ENCODE measurements around the gene FRRS1L.

FRRS1L gene

DNA sequence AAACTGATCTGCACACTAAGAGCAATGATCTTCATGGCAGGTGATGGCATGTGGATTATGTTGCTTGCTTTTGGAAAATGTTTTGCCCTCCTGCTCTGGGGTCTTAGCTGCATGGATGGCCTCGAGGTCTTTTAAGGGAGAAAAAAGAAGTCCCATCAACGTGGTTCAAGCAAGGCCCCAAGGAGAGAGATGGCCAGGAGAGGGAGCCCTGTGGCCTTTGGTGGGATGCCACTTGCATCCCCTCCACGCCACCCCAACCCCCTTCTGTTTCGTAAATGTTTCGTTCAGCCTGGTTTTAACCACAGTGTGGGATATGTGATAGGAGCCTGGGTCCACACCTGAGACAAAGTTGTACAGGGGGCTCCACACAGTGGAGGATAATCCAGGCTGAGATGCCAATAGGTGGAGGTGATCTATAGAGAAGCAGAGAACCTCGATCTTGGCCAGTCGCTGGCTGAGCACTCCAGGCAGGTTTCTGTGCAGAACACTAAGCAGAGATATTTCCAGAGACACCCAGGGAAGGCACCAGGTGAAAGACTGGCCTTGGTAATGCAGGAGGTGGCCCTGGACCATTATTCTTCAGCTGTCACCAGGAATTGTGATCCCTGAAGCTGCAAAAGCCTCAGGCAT is 25.8 kb upstream of the FRRS1L start:
- Histone ChIP-seq H3K27ac (ENCODE audit: low read depth, low read length) (no peak overlapping the region), H3K9me3 (ENCODE audit: control insufficient read depth, insufficient read depth, low read depth, low read length) (no peaks in the 10 kb centered on the region), H3K36me3 (ENCODE audit: control insufficient read depth, insufficient read depth, low read length) (no peaks in the 10 kb centered on the region), H3K4me3 (ENCODE audit: low read depth, low read length) (no peak overlapping the region), H3K4me1 (ENCODE audit: control insufficient read depth, insufficient read depth, low read length) (no peaks in the 10 kb centered on the region), H3K27me3 (ENCODE audit: control insufficient read depth, insufficient read depth, low read length) (no peaks in the 10 kb centered on the region; the same call in 1 of the 2 replicates), H3K9ac (ENCODE audit: low read length) (no peak overlapping the region)

DNA sequence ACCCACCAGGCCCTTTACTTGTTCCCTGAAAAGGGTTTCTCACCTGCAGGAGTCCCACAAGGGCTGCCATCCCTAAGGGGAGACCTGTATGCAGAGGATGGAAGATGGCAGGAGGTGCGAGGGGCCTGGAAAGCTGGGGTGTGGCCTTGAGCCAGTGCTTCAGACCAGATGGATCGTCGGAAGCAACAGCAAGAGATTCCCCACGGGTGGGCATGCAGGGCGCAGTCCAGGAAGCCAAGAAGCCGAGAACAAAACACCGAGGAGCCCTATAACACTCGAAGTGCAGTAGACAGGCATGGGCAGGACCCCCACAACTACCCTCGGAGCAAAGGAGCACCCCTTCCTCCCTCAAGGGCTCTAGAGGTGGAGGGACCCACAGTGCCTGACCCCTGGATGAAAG is 24.7 kb upstream of the FRRS1L start:
- Histone ChIP-seq H3K9me3 (ENCODE audit: control insufficient read depth, insufficient read depth, low read depth, low read length) (no peaks in the 10 kb centered on the region), H3K4me1 (ENCODE audit: control insufficient read depth, insufficient read depth, low read length) (no peaks in the 10 kb centered on the region), H3K4me3 (ENCODE audit: low read depth, low read length) (no peak overlapping the region), H3K27me3 (ENCODE audit: control insufficient read depth, insufficient read depth, low read length) (no peaks in the 10 kb centered on the region; the same call in 1 of the 2 replicates), H3K36me3 (ENCODE audit: control insufficient read depth, insufficient read depth, low read length) (no peaks in the 10 kb centered on the region), H3K9ac (ENCODE audit: low read length) (no peak overlapping the region), H3K27ac (ENCODE audit: low read depth, low read length) (no peak overlapping the region)

DNA sequence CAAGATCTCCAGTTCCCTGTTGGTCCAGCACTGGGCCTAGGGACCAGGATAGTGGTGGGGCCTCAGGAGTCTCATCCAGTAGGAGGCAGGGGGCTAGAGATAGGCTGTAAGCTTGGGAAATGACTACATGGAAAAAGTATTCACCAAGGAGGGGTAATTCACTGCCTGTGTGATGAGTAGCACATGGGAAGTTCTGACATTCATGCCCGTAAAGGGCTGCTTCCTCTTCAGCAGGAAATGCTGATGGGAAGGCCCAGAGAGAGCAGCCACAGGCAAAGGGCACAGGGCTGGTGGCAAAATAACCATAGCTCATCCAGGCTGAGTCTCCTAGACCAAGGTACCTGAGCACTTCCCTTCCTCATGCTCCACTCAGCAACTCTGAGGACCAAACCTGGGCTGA is 23.1 kb upstream of the FRRS1L start:
- Histone ChIP-seq H3K9me3 (ENCODE audit: control insufficient read depth, insufficient read depth, low read depth, low read length) (no peaks in the 10 kb centered on the region), H3K27ac (ENCODE audit: low read depth, low read length) (no peak overlapping the region), H3K27me3 (ENCODE audit: control insufficient read depth, insufficient read depth, low read length) (no peaks in the 10 kb centered on the region; the same call in 1 of the 2 replicates), H3K4me1 (ENCODE audit: control insufficient read depth, insufficient read depth, low read length) (no peaks in the 10 kb centered on the region), H3K9ac (ENCODE audit: low read length) (no peak overlapping the region), H3K36me3 (ENCODE audit: control insufficient read depth, insufficient read depth, low read length) (no peaks in the 10 kb centered on the region), H3K4me3 (ENCODE audit: low read depth, low read length) (no peak overlapping the region)

DNA sequence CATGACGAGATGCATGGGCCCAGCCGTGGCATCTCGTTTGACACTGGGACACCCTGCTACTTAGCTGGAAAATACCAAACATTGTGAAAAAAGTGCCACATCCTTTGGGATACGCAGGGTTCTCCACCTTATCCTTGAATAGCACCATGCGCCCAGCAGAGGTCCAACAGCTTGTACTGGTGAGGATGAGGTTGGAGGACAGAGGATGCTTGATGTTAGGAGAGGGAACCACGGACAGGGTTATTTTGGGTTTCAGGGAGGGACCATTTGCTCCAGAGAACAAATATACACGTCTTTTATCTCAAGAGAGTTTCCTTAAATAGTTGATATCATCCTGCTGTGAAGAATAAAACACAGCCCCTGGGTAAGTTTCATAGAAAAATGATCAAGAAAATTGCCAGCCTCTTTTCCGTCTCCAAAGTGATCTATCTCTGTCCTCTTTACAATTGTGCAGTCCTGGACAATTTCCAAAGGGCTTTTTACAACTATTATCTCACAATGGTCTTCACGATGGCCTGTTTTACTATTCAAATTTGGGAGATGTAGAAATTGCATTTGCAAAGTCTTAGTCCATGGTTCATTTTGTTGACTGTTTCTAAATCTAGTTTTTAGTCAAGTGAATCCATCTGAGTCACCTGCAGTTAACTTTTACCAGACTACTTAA is 19.9 kb upstream of the FRRS1L start:
- Histone ChIP-seq H3K36me3 (ENCODE audit: control insufficient read depth, insufficient read depth, low read length) (no peaks in the 10 kb centered on the region), H3K27ac (ENCODE audit: low read depth, low read length) (no peak overlapping the region), H3K9ac (ENCODE audit: low read length) (no peak overlapping the region), H3K27me3 (ENCODE audit: control insufficient read depth, insufficient read depth, low read length) (no peaks in the 10 kb centered on the region), H3K9me3 (ENCODE audit: control insufficient read depth, insufficient read depth, low read depth, low read length) (no peaks in the 10 kb centered on the region), H3K4me3 (ENCODE audit: low read depth, low read length) (no peak overlapping the region), H3K4me1 (ENCODE audit: control insufficient read depth, insufficient read depth, low read length) (no peaks in the 10 kb centered on the region)

DNA sequence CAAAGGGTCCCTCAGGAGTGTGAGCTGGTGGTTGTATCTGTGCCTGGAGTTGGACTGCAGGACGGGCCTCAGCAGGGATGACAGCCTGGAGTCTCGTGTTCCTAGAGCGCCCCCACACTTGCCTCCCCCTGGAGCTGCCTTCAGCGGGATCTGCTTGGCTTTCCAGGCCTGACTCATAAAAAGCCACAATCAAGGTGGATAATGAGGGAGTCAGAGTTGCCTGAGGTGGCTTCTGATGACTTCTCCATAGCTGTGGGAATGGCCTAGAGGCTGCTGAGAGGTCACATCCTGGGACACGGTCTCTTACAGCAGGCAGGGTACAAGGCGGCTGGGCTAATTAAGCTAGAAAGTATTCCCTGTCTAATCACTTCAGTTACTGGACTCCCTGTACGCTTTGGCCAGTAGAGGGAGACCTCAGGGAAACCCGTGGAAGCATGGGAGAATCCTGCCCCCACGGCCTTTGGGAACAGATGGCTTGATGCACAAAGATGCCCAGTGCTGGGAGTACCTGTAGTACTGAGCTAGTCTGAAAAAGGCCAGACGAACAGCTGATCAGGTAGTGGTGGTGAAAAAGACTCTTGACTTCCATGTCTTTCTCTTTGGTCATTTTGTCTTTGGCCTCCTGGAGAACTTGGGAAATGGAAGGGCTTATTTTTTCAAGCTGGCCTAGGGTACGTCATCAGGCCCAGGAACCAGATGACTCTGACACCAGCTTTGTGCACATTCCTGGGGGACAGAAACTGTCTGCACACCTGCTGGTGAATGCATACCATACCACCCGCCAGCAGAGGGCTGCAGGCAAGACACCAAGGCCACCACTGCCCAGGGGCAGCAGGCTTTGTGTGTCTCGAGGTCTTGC is 16.1 kb upstream of the FRRS1L start:
- H3K27ac ChIP-seq (ENCODE audit: low read depth, low read length): no peak overlapping the region
- H3K27me3 ChIP-seq (ENCODE audit: control insufficient read depth, insufficient read depth, low read length): no peaks in the 10 kb centered on the region
- H3K36me3 ChIP-seq (ENCODE audit: control insufficient read depth, insufficient read depth, low read length): no peaks in the 10 kb centered on the region
- H3K9ac ChIP-seq (ENCODE audit: low read length): no peak overlapping the region
- H3K4me3 ChIP-seq (ENCODE audit: low read depth, low read length): no peak overlapping the region
- H3K4me1 ChIP-seq (ENCODE audit: control insufficient read depth, insufficient read depth, low read length): no peaks in the 10 kb centered on the region
- no peaks in the 10 kb centered on the region for H3K9me3 ChIP-seq (ENCODE audit: control insufficient read depth, insufficient read depth, low read depth, low read length)

DNA sequence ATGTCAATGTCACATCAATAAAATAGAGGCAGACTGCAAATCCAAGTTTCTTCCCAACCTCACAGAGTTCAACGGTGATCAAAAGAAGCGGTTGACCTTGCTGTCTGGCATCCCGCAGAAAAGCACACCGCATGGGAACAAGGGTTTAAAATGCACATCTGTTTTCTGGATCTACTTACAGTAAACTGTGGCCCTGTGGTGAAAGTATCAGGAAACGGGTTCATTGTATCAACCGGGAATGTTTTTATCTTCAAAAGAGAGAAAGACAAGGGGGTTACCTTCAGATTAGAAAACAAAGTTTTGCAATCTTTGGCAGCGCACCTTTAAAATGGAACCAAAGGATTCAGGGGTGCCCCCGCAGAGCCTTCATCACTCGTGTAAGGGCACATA is 15.5 kb upstream of the FRRS1L start:
- no peaks in the 10 kb centered on the region for H3K36me3 ChIP-seq (ENCODE audit: control insufficient read depth, insufficient read depth, low read length)
- H3K27me3 ChIP-seq (ENCODE audit: control insufficient read depth, insufficient read depth, low read length): no peaks in the 10 kb centered on the region
- H3K9ac ChIP-seq (ENCODE audit: low read length): no peak overlapping the region
- no peaks in the 10 kb centered on the region for H3K4me1 ChIP-seq (ENCODE audit: control insufficient read depth, insufficient read depth, low read length)
- no peak overlapping the region for H3K4me3 ChIP-seq (ENCODE audit: low read depth, low read length)
- no peak overlapping the region for H3K27ac ChIP-seq (ENCODE audit: low read depth, low read length)
- H3K9me3 ChIP-seq (ENCODE audit: control insufficient read depth, insufficient read depth, low read depth, low read length): no peaks in the 10 kb centered on the region

DNA sequence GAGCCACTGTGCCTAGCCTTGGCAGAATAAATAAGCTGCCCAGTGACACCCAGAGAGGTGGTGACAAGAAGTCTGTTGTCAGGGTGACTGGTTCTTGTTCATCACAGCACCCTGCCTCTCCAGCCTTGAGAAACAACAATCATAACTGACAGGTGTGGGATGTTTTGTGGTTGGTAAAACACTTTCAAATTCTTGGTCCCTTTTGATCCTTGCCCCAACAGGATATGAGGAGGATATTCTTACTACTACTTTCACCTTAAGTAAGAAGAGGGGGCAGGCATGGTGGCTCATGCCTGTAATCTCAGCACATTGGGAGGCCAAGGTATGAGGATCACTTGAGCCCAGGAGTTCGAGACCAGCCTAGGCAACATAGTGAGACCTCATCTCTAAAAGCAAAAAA is 14.2 kb upstream of the FRRS1L start:
- Histone ChIP-seq H3K4me1 (ENCODE audit: control insufficient read depth, insufficient read depth, low read length) (no peaks in the 10 kb centered on the region), H3K27me3 (ENCODE audit: control insufficient read depth, insufficient read depth, low read length) (no peaks in the 10 kb centered on the region), H3K9ac (ENCODE audit: low read length) (no peak overlapping the region), H3K4me3 (ENCODE audit: low read depth, low read length) (no peak overlapping the region), H3K9me3 (ENCODE audit: control insufficient read depth, insufficient read depth, low read depth, low read length) (no peaks in the 10 kb centered on the region), H3K36me3 (ENCODE audit: control insufficient read depth, insufficient read depth, low read length) (no peaks in the 10 kb centered on the region), H3K27ac (ENCODE audit: low read depth, low read length) (no peak overlapping the region)

DNA sequence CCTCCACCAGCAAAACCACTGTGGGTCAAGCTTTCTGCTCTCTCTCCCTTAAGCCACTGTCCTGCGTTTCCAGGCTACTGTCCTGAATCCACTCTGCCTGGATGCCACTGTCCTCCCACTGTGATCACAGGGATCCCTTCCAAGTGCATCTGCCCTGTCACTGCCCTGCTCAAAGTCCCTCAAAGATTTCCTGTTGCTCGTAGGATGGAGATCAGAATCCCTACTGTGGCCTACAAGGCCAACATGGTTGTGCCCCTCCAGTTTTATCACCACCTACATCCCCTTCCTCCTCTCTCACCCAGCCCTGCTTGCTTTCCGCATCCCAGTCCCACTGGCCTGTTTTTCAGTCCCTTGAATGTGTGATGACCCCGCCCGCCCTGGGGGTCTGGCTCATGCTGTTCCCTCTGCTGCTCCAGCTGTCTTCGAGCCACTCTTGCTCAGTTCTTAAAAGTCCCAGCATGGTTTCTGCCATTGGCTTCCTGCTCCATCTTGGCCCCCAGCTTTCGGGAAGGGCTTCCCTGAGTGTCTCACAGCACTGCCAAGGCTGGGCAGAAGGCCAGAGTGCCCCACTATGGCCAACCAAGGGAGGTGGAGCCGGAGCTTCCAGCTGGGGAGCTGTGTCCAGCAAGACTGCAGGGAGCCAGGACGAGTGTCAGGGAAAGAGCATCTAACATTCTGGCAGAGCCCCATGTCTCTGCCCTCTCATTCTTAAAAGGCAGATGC is 12.9 kb upstream of the FRRS1L start:
- H3K9me3 ChIP-seq (ENCODE audit: control insufficient read depth, insufficient read depth, low read depth, low read length): no peaks in the 10 kb centered on the region
- H3K4me1 ChIP-seq (ENCODE audit: control insufficient read depth, insufficient read depth, low read length): no peaks in the 10 kb centered on the region
- H3K27me3 ChIP-seq (ENCODE audit: control insufficient read depth, insufficient read depth, low read length): no peaks in the 10 kb centered on the region
- H3K36me3 ChIP-seq (ENCODE audit: control insufficient read depth, insufficient read depth, low read length): no peaks in the 10 kb centered on the region
- H3K9ac ChIP-seq (ENCODE audit: low read length): no peak overlapping the region
- no peak overlapping the region for H3K27ac ChIP-seq (ENCODE audit: low read depth, low read length)
- H3K4me3 ChIP-seq (ENCODE audit: low read depth, low read length): no peak overlapping the region

DNA sequence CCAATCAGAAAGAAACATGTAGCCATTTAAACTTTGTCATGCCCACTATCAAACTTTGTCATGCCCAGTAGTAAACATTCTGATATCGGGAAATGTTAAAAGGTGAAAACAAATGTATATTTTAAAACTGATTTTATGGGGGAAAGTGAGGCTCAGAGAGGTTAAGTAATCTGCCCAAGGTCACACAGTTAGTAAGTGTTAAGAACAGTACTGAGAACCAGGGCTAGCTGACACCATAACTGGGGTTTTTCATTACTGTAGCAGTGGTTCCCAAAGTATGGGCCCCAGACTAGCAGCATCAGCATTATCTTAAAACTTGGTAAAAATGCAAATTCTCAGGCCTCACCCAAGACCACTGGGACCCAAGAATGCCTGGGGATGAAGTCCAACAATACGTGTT is 9.9 kb upstream of the FRRS1L start:
- Histone ChIP-seq H3K36me3 (ENCODE audit: control insufficient read depth, insufficient read depth, low read length) (no peaks in the 10 kb centered on the region), H3K27me3 (ENCODE audit: control insufficient read depth, insufficient read depth, low read length) (no peaks in the 10 kb centered on the region), H3K4me3 (ENCODE audit: low read depth, low read length) (no peak overlapping the region), H3K9me3 (ENCODE audit: control insufficient read depth, insufficient read depth, low read depth, low read length) (no peaks in the 10 kb centered on the region), H3K27ac (ENCODE audit: low read depth, low read length) (no peak overlapping the region), H3K9ac (ENCODE audit: low read length) (no peak overlapping the region), H3K4me1 (ENCODE audit: control insufficient read depth, insufficient read depth, low read length) (no peaks in the 10 kb centered on the region)

DNA sequence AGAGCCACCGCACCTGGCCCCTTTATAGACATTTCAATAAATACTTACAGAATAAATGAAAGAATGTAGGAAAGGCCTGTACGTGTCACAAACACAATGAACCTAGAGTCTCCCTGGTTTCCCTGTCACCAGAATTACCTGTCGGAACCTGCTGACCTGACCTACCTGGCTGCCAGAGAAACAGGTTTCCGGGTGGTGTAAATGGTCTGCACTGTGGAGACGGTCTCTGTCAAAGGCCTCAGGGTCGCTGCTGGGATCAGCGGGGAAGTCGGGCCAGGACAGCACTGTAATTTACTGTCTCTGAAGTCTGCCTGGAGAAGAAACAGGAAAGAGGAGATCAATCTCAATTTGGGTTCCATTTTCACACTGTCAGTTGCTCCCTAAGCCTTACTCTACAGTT is 9.3 kb upstream of the FRRS1L start:
- no peak overlapping the region for H3K9ac ChIP-seq (ENCODE audit: low read length)
- H3K4me1 ChIP-seq (ENCODE audit: control insufficient read depth, insufficient read depth, low read length): no peaks in the 10 kb centered on the region
- no peaks in the 10 kb centered on the region for H3K9me3 ChIP-seq (ENCODE audit: control insufficient read depth, insufficient read depth, low read depth, low read length)
- H3K36me3 ChIP-seq (ENCODE audit: control insufficient read depth, insufficient read depth, low read length): no peaks in the 10 kb centered on the region
- no peaks in the 10 kb centered on the region for H3K27me3 ChIP-seq (ENCODE audit: control insufficient read depth, insufficient read depth, low read length)
- no peak overlapping the region for H3K4me3 ChIP-seq (ENCODE audit: low read depth, low read length)
- no peak overlapping the region for H3K27ac ChIP-seq (ENCODE audit: low read depth, low read length)

DNA sequence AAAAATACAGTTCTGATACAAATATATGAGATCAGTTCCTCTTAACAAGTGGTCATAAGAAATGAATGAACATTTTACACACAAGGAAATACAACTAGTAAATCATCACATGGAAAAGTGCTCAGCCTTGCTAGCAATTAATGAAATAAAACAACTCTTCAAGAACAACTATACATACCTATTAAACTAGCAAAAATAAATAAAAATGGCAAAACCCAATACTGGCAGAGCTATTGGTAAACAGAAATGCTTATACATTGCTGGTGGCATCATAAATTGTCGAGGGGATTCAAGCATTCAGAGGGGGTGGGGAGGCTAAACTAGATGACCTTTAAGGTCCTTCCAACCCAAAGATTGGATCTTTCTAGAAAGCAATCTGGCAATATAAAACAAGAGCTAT is 5.9 kb upstream of the FRRS1L start:
- Histone ChIP-seq H3K27ac (ENCODE audit: low read depth, low read length) (no peak overlapping the region), H3K9ac (ENCODE audit: low read length) (no peak overlapping the region), H3K36me3 (ENCODE audit: control insufficient read depth, insufficient read depth, low read length) (no peaks in the 10 kb centered on the region), H3K9me3 (ENCODE audit: control insufficient read depth, insufficient read depth, low read depth, low read length) (no peaks in the 10 kb centered on the region), H3K27me3 (ENCODE audit: control insufficient read depth, insufficient read depth, low read length) (peaks cover 5% of the 10 kb centered on the region), H3K4me3 (ENCODE audit: low read depth, low read length) (no peak overlapping the region), H3K4me1 (ENCODE audit: control insufficient read depth, insufficient read depth, low read length) (no peaks in the 10 kb centered on the region)

Measured in HUES6 (cell line).